ENCODE results near the gene ZNF341.

- no peak for TF ChIP-seq EZH2 (optimal IDR thresholded peaks at IDR 0.05; ENCODE audit: low read depth, low read length)
- no peak for TF ChIP-seq EZH2phosphoT487 (IDR thresholded peaks at IDR 0.05; ENCODE audit: low read length)
- TF ChIP-seq CTCF (IDR thresholded peaks at IDR 0.05; ENCODE audit: low read length) = no peak
Measured at GRCh38 chr20:33724439-33725094, 7.2 kb upstream of the ZNF341 start.

Data from MM.1S (cell line).